B cell (primary cell): ENCODE results near the gene DYNLL1. TPM values are rescaled to one million over a fixed set of nuclear protein-coding genes. Genes with fewer than 3 reads are reported as not detected.

ENCODE experiments used
- ATAC-seq: fragments of 200-7000 bp; cut with Tn5 transposase; one replicate; pipeline ENCODE4 v1.10.0; 2021; ENCODE audit warnings: low read depth, mild to moderate bottlenecking, moderate number of reproducible peaks, moderate library complexity
- CTCF ChIA-PET: fragments of 350-600 bp; sonication (Branson Sonifier 250); formaldehyde crosslinking; loops from one replicate; lab custom pipeline; 2021; ENCODE audit warnings: antibody characterized with exemption, inconsistent platforms; lab: Charles Lee
- POLR2A ChIA-PET: fragments of 350-600 bp; sonication (Branson Sonifier 250); formaldehyde crosslinking; loops from one replicate; lab custom pipeline; 2021; ENCODE audit warnings: antibody characterized with exemption; lab: Charles Lee
- DNase-seq: peaks from one replicate; pipeline ENCODE4 v3.0.0; 2013
- H2AFZ ChIP-seq: 2 replicates; pipeline ENCODE4 v1.6.1; 2012; ENCODE audit warnings: mild to moderate bottlenecking, low read depth, low read length; ENCODE audit not compliant: insufficient read depth, poor library complexity, severe bottlenecking
- H3K27ac ChIP-seq, 2 donors: 1 replicate in 1 of 2; 2 replicates in 1 of 2; pipeline ENCODE4 v1.5.1; 2012 to 2013; ENCODE audit warnings: low read length in 2 of 2, mild to moderate bottlenecking in 2 of 2, moderate library complexity in 1 of 2
- H3K27me3 ChIP-seq, 4 experiments: fragments of 200-600 bp in 1 of 4; sonication (generic) in 1 of 4; replicated peaks in 1 of 4; 1 replicate in 2 of 4; 2 replicates in 2 of 4; pipeline versions ENCODE4 v1.6.1 to v1.7.0; 2013 to 2016; ENCODE audit warnings: low read length in 3 of 4, mild to moderate bottlenecking in 2 of 4, mixed read lengths in 1 of 4, moderate library complexity in 1 of 4; ENCODE audit not compliant: insufficient read depth in 4 of 4, control insufficient read depth in 3 of 4; ENCODE audit errors: control extremely low read depth in 1 of 4
- H3K36me3 ChIP-seq, 2 experiments: replicated peaks in 1 of 2; 1 replicate in 1 of 2; 2 replicates in 1 of 2; pipeline versions ENCODE4 v1.6.1 to v1.7.1; 2013; ENCODE audit warnings: low read length in 1 of 2; ENCODE audit not compliant: insufficient read depth in 2 of 2, control insufficient read depth in 1 of 2; ENCODE audit errors: control extremely low read depth in 1 of 2, extremely low read depth in 1 of 2
- H3K4me1 ChIP-seq, 2 donors: fragments of 200-600 bp in 1 of 2; sonication (generic) in 1 of 2; 1 replicate in 1 of 2; 2 replicates in 1 of 2; pipeline versions ENCODE4 v1.5.1 to v1.6.1; 2013 to 2017; ENCODE audit warnings: low read length in 2 of 2; ENCODE audit not compliant: control insufficient read depth in 2 of 2, insufficient read depth in 2 of 2
- H3K4me2 ChIP-seq: replicated peaks from 2 replicates; pipeline ENCODE3; 2012; ENCODE audit warnings: mild to moderate bottlenecking, low read depth, low read length; ENCODE audit not compliant: poor library complexity, severe bottlenecking
- H3K4me3 ChIP-seq, 5 experiments: fragments of 200-600 bp in 1 of 5; sonication (generic) in 1 of 5; 1 replicate in 3 of 5; 2 replicates in 2 of 5; pipeline versions ENCODE4 v1.5.1 to v1.7.0; 2011 to 2016; ENCODE audit warnings: low read length in 4 of 5, mild to moderate bottlenecking in 4 of 5, low read depth in 2 of 5, control low read depth in 1 of 5, moderate library complexity in 1 of 5; ENCODE audit not compliant: insufficient read depth in 1 of 5; ENCODE audit errors: control extremely low read depth in 1 of 5, extremely low read depth in 1 of 5
- H3K79me2 ChIP-seq: fragments of 200-600 bp; sonication (generic); one replicate; pipeline ENCODE4 v1.6.0; 2016; ENCODE audit warnings: low read length; ENCODE audit not compliant: control insufficient read depth, insufficient read depth
- H3K9ac ChIP-seq: fragments of 200-600 bp; sonication (generic); 2 replicates; pipeline ENCODE4 v1.6.1; 2017; ENCODE audit warnings: mild to moderate bottlenecking, low read length, moderate library complexity
- H3K9me3 ChIP-seq, 3 donors: one replicate each; pipeline versions ENCODE4 v1.6.1 to v1.7.1; 2013; ENCODE audit warnings: low read length in 2 of 3; ENCODE audit not compliant: control insufficient read depth in 2 of 3, insufficient read depth in 1 of 3; ENCODE audit errors: control extremely low read depth in 1 of 3
- H4K20me1 ChIP-seq: 2 replicates; pipeline ENCODE4 v1.6.0; 2012; ENCODE audit warnings: mild to moderate bottlenecking, low read length; ENCODE audit not compliant: insufficient read depth, control insufficient read depth, poor library complexity, severe bottlenecking
- H3K27ac Mint-ChIP-seq: one replicate; pipeline ENCODE4 v1.8.0; 2021; ENCODE audit warnings: mixed read lengths
- H3K27me3 Mint-ChIP-seq: one replicate; pipeline ENCODE4 v1.8.0; 2021; ENCODE audit warnings: mixed read lengths
- H3K4me1 Mint-ChIP-seq: one replicate; pipeline ENCODE4 v1.8.0; 2021; ENCODE audit warnings: mixed read lengths
- H3K4me3 Mint-ChIP-seq: one replicate; pipeline ENCODE4 v1.8.0; 2021; ENCODE audit warnings: mixed read lengths
- H3K9me3 Mint-ChIP-seq: one replicate; pipeline ENCODE4 v1.8.0; 2022; ENCODE audit warnings: mixed read lengths; ENCODE audit not compliant: insufficient read depth
- CTCF ChIP-seq: fragments of 200-600 bp; IDR thresholded peaks from one replicate; pipeline ENCODE4 v1.8.0; 2022; ENCODE audit warnings: antibody characterized with exemption, mild to moderate bottlenecking
- EZH2 ChIP-seq: IDR thresholded peaks from 2 replicates; pipeline ENCODE4 v1.6.1; 2012; ENCODE audit warnings: borderline replicate concordance, low read depth, mild to moderate bottlenecking, moderate library complexity, low read length; ENCODE audit not compliant: insufficient read depth, poor library complexity, severe bottlenecking
- WGBS: methylation state at CpG from one replicate; pipeline ENCODE4 v1.1.5; 2013; ENCODE audit warnings: missing lambda C conversion rate; ENCODE audit not compliant: insufficient coverage; 5-methylcytosine and 5-hydroxymethylcytosine counted together
- intact Hi-C: fragments of 100-400 bp; cut with micrococcal nuclease; formaldehyde crosslinking; loops from one replicate; pipeline ENCODE4 v1.10.0; 2022
- polyA plus RNA-seq: library from polyadenylated mRNA; depleted of rRNA; stranded (reverse); fragments of >200 nt; gene quantifications from 2 replicates; pipeline ENCODE4 v1.2.3, GENCODE V29; 2012
- total RNA-seq, 2 donors: library from RNA; stranded (reverse); fragments of 120-200 nt in 1 of 2; gene quantifications; 1 replicate in 1 of 2; 2 replicates in 1 of 2; pipeline versions ENCODE4 v1.2.3 to v1.2.4, GENCODE V29; 2013 to 2022

The DYNLL1 gene
- total and polyA plus RNA-seq, 2 donors (not counting 1 experiment from before 2014, with no cell fraction given) = 116 to 132 TPM

GRCh38 chr12:120504587-120504986, 8.7 kb downstream of the DYNLL1 start:
- no peak for TF ChIP-seq EZH2
- TF ChIP-seq CTCF = no peak
- H3K4me1 ChIP-seq = no peaks in the 10 kb centered on the region
- H3K4me2 ChIP-seq = no peak overlapping the region
- 100% methylated on average over 2 of the region's 4 CpGs for WGBS
- H3K9me3 ChIP-seq = no peaks in the 10 kb centered on the region
- no peaks in the 10 kb centered on the region for H3K4me1 Mint-ChIP-seq
- peaks cover 5% of the 10 kb centered on the region for H3K79me2 ChIP-seq
- no peaks in the 10 kb centered on the region for H3K27me3 Mint-ChIP-seq
- H3K27ac ChIP-seq = no peak overlapping the region
- DNase-seq = no peak
- H3K27me3 ChIP-seq = no peaks in the 10 kb centered on the region
- intact Hi-C loops = no loop called here
- no peaks in the 10 kb centered on the region for H3K9me3 Mint-ChIP-seq
- no peak overlapping the region for H3K4me3 Mint-ChIP-seq
- H3K36me3 ChIP-seq = peaks cover 1 to 37% of the 10 kb centered on the region in 2 experiments
- ChIA-PET POLR2A (no interaction called here), CTCF (interaction anchor here (0.7 kb wide), 1 partner anchor 36 kb away, joined by 3 read pairs; no protein-coding TSS in a partner anchor)
- no peak overlapping the region for H3K27ac Mint-ChIP-seq
- no peak overlapping the region for H3K4me3 ChIP-seq
- no peak overlapping the region for H2AFZ ChIP-seq
- no peak overlapping the region for H3K9ac ChIP-seq
- ATAC-seq = no peak
- no peaks in the 10 kb centered on the region for H4K20me1 ChIP-seq

DNA sequence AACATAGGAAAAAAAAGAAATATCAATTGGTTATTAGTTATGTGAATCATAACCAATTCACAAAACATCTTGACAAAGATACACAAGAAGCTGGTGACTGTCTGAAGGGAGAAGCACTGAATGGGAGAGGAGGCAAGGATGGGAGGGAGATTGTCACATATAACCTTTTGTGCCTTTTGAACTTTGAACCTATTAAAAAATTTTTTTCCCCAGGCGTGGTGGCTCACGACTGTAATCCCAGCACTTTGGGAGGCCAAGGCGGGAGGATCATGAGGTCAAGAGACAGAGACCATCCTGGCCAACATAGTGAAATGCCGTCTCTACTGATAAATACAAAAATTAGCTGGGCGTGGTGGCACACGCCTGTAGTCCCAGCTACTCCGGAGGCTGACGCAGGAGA, 12.6 kb downstream of the DYNLL1 start:
- no peak for ATAC-seq
- Histone ChIP-seq H4K20me1 (no peaks in the 10 kb centered on the region), H3K9ac (no peak overlapping the region), H3K27me3 (no peaks in the 10 kb centered on the region), H3K27ac (no peak overlapping the region), H2AFZ (no peak overlapping the region), H3K36me3 (peaks cover 3 to 48% of the 10 kb centered on the region in 2 experiments), H3K4me3 (no peak overlapping the region), H3K4me1 (no peaks in the 10 kb centered on the region), H3K79me2 (peaks cover 5% of the 10 kb centered on the region), H3K9me3 (no peaks in the 10 kb centered on the region), H3K4me2 (no peak overlapping the region)
- WGBS = 93% methylated on average over 6 of the region's 8 CpGs
- TF ChIP-seq EZH2 (no peak), CTCF (no peak)
- POLR2A ChIA-PET = interaction anchor here (0.6 kb wide), 1 partner anchor 19 kb away, joined by 9 read pairs; no protein-coding TSS in a partner anchor
- intact Hi-C loops = no loop called here
- Mint-ChIP-seq H3K27me3 (no peaks in the 10 kb centered on the region), H3K27ac (no peak overlapping the region), H3K9me3 (no peaks in the 10 kb centered on the region), H3K4me3 (no peak overlapping the region), H3K4me1 (no peaks in the 10 kb centered on the region)
- CTCF ChIA-PET = interaction anchor here (0.9 kb wide), 1 partner anchor 191 kb away, joined by 4 read pairs; no protein-coding TSS in a partner anchor
- DNase-seq = no peak
